Mesenteric fat pad (tissue), 1 donor: ENCODE results near the gene BCL2L12. TPM values are rescaled to one million over a fixed set of nuclear protein-coding genes. Genes with fewer than 3 reads are reported as not detected.

Experiments
- DNase-seq: peaks from one replicate; pipeline ENCODE4 v3.0.0-alpha.2; 2020; ENCODE audit warnings: low spot score
- total RNA-seq: library from RNA; stranded (reverse); fragmentation: NEBNext Ultra II Directional; extraction: Animal tissue kit (Norgen Biotek cat#: 25700); gene quantifications from one replicate; pipeline ENCODE4 v1.2.1, GENCODE V29; 2021
- donor health status: DM: yes; HTN: yes; CAD: no.

The BCL2L12 gene
- total RNA-seq, 1 donor from 2014 or later, result 10.7 TPM

DNA sequence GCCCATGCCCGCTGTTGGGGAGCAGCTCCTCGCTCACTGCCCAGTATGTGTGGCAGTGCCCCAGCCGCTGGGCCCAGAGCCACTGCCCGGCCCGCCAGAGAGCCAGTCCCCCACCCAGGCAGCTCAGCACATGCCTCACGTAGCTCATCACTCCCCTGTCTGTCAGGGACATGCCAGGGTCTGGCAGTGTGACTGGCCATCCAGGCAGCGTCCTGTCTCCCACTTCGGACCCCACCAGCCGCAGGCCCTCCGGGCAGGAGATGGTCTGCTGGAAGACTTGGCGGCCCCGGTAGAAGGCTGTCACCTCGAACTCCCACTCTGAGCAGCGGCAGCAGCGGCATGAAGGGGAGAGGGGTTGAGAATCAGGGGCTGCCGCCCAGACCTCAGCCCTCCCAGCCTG is 3.7 kb upstream of the BCL2L12 start:
- no peak for DNase-seq

- no peak for DNase-seq
Measured at GRCh38 chr19:49663224-49663623, 2.5 kb upstream of the BCL2L12 start.

DNA sequence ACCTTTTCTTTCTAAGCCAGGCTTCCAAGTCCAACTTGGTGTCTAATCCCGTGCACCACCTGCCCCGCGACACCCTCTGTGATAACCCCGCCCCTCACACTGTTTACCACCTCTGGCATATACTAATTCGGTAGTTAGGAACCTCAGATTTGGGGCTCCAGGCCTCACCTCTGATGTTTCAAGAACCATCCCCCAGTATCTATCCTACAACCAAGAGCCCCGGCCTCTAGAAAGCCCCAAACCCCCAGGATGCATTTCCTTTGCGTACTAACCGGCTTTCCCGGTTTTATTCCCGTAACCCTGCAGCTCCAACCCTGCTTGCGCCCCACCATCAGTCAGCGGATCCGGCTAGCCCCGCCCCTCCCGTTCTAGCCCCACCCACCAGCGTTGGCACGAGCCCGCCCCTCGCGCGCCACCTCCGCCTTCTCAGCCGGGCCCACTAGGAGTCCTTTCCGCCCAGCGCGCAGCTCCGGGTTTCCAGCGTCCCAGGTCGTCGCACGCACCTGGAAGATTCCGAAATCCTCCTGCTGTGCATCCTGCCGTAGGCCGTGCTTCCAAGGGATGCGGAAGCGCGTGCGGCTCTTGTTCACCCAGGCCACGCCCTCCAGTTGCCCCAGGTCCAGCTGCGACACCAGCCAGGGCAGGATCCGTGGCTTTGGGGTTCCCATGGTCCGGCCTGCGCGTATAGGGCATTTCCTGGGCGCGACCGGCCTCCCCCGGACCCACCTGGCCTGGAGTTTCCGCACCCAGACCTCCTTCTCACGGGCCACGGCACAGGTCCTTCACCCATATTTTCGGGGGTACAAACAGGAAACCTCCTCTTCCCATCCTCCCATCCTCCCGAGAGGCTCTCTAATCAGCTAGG is 1.3 kb upstream of the BCL2L12 start:
- peak; percentile 97 for DNase-seq

- no peak for DNase-seq
Measured at GRCh38 chr19:49665036-49665350, 740 bp upstream of the BCL2L12 start.

GRCh38 chr19:49666120-49666444 is 349 bp downstream of the BCL2L12 start:
- no peak for DNase-seq

GRCh38 chr19:49667473-49667872 is 1.7 kb downstream of the BCL2L12 start:
- no peak for DNase-seq

DNA sequence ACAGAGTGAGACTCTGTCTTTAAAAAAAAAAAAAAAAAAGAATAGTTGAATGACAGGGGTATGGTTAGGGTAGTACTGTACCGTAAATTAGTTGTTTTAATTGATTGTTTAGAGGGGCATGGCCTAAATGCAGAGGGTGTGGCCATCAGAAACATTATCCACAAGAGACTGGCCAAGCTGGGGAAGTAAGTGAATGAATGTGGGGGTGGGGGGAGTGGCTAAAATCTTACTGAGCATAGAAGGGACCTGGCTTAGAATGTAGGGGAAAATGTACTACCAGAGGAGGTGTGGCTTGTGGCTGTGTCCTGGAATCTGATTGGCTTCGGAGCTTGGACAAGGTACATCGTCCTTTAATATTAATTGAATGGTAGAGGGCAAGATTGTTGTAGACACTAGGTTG is 3.8 kb downstream of the BCL2L12 start:
- no peak for DNase-seq

DNA sequence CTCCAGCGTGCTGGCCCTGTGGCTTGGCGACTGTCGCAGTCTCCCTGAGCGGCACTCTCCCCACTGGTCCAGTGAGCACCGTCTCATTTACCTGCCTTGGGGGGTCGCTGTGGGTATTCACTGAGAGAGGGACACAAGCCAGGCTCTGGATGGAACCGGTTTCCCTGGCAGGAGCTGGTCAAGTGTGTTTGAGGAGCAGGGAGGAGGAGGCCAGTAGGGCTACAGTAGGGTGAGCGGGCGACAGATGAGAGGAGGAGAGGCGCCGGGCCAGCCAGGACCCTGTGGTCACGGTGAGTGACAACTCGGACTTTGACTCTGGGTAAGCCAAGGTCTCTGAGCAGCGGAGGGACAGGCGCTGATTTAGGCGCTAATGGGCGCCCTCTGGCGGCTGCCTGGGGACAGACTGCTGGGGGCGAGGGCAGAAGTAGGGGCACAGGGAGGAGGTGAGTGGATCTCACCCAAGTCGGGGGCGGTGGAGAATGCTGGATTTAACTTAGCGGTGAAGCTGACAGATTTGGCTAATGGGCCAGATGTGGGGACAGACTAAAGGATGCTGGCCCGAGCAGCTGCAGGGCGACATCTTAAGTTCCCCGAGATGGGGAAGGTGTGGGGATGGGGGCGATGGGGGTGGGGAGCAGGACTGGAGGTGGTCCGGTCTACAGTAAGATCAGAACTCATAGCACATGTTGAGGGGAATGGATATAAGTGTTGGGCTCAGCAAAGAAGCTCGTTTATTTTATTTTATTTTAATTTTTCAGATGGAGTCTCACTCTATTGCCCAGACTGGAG is 6.6 kb downstream of the BCL2L12 start:
- peak; percentile 91 for DNase-seq

- DNase-seq, result no peak
Measured at GRCh38 chr19:49676136-49676783, 10.5 kb downstream of the BCL2L12 start.

- DNase-seq, result peak; percentile 99
Measured at GRCh38 chr19:49676784-49677230, 11.1 kb downstream of the BCL2L12 start.

GRCh38 chr19:49677231-49677900 is 11.6 kb downstream of the BCL2L12 start, which contains the start of gene PRMT1:
Gene PRMT1 (plus strand): TSS chr19:49677271. CDS start chr19:49677281, 10 bp downstream.
- no peak for DNase-seq

GRCh38 chr19:49677901-49678674 is 12.4 kb downstream of the BCL2L12 start:
- no peak for DNase-seq

GRCh38 chr19:49678985-49679770 is 13.4 kb downstream of the BCL2L12 start:
- no peak for DNase-seq

GRCh38 chr19:49679771-49680413 is 14.2 kb downstream of the BCL2L12 start:
- no peak for DNase-seq

GRCh38 chr19:49680421-49681351 is 15.0 kb downstream of the BCL2L12 start:
- DNase-seq, result peak; percentile 97

DNA sequence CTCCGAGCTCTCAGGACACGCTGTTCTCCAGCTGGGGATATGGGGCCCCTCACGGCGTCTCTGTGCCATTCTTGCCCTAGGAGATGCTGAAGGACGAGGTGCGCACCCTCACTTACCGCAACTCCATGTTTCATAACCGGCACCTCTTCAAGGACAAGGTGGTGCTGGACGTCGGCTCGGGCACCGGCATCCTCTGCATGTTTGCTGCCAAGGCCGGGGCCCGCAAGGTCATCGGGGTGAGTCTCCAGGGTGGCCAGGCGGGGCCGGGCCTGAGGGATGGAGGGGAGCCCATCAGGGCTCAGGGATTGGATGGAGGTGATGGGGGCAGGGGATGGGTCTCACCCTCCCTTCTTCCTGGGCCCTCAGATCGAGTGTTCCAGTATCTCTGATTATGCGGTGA is 16.1 kb downstream of the BCL2L12 start:
- DNase-seq, result no peak

GRCh38 chr19:49682274-49682673 is 16.5 kb downstream of the BCL2L12 start:
- DNase-seq, result no peak

GRCh38 chr19:49683814-49684250 is 18.1 kb downstream of the BCL2L12 start:
- DNase-seq, result no peak
